ENCODE measurements around the gene ELMOD2.
"Not testable (repeated sequence)": the region's sequence is repeated elsewhere in the genome, so short reads cannot be mapped to it uniquely, and the experiment has no call there.

The ELMOD2 gene, protein sequence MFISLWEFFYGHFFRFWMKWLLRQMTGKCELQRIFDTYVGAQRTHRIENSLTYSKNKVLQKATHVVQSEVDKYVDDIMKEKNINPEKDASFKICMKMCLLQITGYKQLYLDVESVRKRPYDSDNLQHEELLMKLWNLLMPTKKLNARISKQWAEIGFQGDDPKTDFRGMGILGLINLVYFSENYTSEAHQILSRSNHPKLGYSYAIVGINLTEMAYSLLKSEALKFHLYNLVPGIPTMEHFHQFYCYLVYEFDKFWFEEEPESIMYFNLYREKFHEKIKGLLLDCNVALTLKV

DNA sequence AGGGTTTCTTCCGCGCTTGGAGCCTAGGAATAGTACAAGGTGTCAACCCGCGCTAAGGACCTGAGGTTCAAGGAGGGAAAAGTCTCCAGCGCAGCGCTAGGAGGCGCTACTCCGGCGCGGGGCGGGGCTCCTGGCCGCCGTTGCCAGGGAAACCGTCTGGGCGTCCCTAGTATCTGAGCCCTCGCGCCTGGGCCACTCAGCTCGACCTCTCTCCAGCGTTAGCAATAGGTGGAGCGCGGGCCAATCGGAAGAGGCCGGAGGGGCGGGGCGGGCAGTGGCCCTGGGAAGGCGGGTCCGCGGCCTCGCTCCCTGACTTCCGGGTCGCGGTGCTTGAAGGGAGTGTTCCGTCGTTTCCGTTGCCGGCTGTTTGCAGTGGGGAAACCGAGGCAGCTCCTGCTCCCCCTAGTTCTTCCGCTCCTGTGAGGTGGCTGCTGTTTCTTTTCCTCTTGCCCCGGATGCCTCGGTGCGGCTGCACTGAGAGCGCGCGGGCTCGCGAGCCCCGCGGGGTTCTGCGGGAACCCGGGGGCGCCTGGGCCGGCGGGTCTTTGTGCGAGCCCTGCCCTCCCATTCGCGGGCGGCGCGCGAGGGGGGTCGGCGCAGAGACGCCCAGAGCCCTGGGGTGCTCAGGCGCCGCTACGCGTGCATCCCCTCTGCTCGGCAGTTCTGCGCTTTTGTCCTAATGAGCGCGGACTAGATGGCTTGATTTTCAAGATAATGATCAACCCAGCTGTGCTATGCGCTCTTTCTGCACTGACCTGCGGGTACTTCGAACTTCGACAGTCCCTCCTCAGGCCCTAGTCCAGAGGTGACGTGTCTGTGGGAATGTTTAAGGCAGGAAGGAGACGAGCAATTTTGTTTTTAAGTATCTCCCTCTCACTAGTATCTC is at the start of gene ELMOD2:
TSS of gene ELMOD2 (plus strand) at position 312 of the 886 bp plus-strand sequence. CDS start 1,261 bp downstream, outside the sequence.
- DNase-seq = peak; percentile 97

DNA sequence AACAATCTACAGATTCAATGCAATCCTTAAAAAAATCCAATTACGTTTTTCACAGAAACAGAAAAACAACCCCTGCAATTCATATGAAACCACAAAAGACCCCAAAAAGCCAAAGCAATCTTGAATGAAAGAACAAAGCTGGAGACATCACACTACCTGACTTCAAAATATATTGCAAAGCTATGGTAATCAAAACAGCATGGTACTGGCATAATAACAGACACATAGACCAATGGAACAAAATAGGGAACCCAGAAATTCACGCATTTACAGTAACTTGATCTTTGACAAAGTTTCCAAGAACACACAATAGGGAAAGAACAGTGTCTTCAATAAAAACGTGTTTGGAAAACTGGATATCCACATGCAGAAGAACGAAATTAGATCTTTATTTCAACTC is 40.5 kb upstream of the ELMOD2 start:
- no peak for DNase-seq

DNA sequence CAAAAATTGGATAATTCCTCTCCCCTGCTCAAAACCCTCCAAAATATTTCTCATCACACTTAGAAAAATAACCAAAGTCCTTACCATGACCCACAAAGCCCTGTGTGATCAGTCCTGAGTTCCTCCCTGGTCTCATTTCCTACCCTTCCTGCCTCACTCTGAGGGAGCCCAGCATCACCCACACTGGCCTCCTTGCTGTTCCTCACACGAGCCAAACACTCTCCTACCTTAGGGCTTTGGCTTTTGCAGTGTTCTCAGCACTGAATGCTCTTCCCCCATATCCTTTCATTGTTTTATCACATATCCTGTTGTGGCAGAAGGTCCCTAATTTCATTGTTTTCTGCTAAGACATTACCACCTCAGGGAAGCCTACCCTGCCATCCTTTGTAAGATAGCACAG is 38.0 kb upstream of the ELMOD2 start:
- no peak for DNase-seq

DNA sequence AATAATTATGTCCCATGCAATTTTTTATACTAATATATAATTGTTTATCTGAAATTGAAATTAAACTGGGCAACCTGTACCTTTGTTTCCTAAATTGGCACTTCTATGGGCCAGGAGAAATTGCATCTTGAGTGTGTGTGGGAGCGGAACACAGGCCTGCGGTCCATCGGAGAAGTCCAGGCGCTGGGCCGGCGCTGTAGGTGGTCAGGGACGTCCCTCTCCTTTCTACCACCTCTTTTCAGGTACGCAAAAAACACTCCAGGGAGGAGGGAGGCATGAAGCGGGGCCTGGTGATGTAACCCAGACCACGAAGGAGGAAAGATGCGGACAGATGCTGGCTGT is 26.6 kb upstream of the ELMOD2 start:
- DNase-seq = no peak

DNA sequence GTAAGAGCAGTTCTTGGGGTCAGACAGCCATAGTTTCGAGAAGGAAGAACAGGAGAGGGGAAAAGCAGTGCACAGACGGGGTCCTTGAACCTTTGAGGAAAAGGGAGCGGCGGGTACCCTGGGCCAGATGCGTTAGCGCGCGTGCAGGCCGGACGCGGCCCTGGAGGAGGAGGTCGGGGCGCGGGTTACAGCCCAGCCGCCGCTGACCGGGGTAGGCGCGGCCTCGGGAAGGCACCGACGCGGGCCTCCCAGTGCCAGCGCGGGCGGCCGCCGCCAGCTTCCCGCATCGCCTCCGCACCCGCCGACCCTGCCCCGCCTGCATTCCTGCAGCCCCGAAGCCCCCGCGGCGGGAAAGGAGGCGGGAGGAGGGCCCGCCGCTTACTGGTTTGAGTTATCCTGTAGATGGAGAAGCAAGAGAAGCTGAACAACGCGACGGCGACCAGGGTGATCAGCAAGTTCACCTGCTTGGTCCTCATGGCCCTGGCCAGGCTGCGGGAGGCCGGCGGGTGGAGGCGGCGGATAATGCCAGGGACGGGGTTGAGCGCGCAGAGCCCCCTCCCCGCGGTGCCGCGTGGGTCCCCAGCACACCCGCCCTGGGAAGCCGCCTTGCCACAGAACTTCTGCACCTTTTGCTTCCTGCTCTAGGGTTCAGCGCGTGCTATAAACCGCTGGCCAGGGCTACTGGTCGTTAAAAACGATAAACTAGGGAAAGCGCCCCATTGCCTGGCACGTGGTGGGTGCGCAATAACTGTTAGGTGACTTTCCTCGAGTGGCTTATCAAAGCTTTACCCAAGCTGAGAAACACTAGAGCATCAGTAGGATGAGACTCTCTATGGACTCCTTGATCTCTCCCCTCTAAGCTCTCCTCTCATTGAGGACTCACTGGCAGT is 26.0 kb upstream of the ELMOD2 start, which contains the start of gene MGAT4D:
TSS of gene MGAT4D (minus strand) at position 547 of the 890 bp plus-strand sequence. CDS start at position 476, 71 bp downstream.
- no peak for DNase-seq

DNA sequence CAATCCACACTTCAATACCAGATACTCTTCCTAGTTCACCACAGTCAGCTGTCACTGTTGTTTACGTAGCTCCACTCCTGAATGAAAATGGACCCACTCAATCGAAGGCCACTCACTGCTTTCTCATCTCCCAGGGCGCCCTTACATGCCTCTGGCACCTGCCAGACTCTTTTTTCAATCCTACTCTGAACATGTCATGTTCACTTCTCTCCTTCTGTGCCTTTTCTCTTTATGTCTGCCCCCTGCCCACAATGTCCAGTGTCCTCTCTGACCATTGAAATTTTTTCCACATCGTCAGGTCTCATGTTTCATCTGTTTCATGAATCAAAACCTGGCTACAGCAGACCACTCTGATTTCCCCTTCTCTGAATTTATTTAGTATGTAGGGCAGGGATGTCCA is 24.6 kb upstream of the ELMOD2 start:
- no peak for DNase-seq

DNA sequence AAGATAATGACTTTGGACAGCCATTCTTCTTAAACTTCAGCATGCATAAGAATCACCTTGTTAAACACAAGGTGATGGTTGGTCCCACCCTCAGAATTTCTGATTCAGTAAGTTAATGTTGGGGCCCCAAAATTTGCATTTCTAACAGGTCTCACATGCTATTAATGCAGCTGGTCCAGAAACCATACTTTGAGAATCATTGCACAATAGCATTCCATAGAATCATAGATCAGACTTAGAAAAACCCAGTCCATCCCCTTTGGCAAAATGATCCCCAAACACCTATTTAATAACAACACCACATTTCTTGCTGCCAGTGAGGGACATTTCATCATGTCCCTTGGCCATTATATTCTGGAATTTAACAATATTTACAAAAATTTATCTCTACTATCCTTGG is 19.7 kb upstream of the ELMOD2 start:
- no peak for DNase-seq

DNA sequence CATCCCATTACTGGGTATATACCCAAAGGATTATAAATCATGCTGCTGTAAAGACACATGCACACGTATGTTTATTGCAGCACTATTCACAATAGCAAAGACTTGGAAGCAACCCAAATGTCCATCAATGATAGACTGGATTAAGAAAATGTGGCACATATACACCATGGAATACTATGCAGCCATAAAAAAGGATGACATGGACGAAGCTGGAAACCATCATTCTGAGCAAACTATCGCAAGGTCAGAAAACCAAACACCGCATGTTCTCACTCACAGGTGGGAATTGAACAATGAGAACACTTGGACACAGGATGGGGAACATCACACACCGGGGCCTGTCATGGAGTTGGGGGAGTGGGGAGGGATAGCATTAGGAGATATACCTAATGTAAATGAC is 10.2 kb upstream of the ELMOD2 start:
- not testable (repeated sequence) for DNase-seq

DNA sequence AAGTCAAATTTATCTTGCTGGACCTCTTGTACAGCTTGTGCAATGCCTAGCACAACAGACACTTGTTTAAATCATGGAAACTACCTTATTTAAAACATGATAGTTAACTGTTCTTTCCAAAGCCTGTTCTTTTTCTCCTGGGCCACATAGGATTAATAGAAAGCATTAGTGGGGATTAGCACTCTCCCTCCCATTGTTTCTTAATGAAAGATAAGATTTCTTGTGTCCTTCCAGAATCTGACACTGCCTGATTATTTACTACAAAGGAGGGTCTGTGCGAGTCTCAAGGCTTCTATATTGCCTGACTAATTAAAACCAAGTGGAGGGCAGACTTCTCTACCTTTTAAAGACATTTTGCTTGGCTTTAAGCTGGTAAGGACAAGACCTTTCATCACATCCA is 8.5 kb upstream of the ELMOD2 start:
- DNase-seq = no peak

DNA sequence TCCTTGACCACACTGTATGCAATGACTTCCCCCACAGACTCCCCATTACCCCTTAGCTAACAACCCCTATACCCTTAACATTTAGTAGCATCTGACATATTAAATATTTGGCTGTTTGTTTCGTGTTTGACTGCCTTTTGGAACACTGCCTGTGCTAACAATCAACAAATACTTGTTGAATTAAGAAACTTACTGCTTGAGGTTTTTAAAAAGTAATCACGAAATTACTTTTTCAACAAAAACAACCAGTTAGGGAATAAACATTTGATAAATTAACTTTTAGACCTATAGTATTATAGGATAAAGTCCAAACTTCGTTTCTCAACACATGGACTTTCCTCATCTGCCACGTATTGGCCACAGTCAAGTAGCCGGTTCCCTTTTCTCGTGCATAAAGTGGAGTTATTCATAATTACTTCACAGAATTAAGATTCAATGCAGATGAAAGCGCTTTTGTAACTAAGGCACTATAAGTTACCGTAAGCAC is 555 bp upstream of the ELMOD2 start:
- DNase-seq = no peak

DNA sequence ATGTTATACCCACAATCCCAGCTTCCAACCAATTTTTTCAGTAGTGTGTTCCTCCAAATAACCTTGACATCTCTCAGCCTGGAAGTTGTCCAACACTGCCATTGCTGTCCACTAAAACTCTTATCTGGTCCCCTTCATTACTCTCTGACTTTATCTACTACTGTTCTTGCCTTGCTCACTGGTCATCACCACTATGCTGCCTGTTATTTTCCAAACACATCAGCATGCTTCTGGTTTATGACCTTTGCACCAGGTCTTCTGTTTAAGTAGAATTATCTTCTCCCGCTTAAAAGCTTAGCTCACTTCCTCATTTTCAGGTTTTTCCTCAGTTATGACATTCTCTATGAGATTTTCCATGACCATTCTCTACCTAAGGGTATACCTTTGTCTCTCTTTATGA is 5.5 kb downstream of the ELMOD2 start:
- no peak for DNase-seq

DNA sequence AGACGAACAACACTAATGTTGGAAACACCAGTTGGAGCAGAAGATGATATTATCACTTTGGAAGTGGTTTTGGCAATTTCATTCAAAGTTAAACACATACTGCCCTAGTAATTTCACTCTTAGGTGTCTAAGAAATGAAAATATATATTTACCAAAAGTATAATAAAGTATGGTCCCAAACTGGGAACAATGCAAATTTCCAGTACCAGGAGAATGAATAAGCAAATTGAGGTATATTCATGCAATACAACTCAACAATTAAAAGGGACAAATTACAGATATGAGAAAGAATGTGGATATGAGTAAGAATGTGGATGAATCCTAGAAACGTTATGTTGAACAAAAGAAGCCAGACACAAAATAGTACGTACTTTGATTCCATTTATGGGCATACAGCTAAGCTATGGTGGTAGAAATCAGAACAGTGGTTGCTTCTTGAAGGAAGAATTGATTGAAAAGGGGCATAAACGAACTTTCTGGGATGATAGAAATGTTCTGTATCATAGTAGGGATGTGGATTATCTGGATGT is 10.0 kb downstream of the ELMOD2 start:
- DNase-seq = no peak

DNA sequence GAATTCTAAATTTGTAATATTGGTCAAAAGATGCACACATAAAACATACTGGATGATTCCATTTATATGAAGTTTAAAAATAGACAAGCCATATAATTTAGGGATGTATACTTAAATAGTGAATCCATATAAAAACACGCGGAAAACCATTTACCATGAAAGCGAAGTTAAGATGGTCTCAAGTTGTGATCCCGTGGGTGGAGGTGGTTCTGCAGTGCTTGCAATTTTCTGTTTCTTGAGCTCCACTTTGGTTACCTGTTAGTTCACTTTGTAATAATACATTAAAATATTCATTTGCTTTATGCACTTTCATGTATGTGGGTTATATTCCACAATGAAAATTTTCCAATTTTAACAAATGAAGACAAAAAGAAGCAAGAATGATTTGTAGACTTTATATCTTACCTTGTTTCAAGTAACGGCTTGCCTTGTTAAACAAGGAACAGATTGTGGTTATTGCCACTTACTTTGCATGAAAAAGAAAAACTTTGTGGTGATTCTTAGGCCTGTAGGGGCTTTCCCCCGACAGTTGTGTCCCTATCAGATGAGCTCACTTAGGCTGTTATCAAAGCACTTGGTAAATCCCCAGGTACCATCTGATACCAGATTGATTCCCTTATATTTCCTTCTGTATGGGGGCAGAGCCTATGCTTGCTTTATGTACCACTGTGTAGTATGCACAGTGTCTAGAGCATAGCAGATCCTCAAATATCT is 32.6 kb downstream of the ELMOD2 start:
- no peak for DNase-seq

DNA sequence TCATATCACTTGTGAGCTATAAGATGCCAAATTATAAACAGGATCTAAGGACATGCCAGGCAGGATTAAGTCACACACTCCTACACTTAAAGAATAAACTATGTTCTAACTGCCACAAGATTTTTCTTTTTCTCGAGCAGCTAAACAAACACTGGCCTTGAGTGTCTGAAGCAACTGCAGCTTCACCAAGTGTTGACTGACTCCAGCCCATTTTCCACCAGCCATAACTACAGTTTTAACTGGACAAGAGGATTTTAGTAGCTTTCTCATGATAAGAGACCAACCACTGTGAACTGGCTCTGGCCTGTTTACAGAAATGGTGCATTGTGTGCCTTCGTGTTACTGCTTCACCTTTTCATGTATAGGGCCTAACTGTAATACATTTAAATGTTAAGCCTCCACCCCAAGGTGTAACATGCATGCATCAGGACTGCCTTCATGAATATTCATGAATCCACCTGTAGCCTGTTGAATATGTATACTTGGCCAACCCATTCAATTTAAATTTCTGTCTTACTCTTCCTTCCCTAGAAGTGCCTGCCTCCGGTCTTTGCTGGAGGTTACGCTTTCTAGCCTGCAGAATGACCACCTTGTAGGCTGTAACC is 34.0 kb downstream of the ELMOD2 start:
- DNase-seq = no peak

DNA sequence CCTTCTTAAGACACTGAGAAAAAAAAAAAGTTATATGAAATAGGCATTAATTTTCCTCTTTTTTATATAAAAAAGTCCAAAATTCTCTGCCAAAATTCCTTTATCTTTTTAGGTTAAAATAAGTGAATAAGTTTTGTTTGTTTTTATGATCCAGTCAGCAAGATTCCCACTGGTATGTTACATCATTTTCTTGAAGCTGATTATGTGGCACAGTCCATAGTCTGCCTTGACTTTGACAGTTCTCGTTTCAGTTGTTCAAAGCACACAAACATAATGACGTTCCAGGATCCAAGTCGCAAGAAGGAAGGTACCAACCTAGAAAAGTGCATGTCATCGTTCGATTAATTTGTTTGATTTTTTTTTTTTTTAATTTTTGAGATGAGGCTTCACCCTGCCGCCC is 35.7 kb downstream of the ELMOD2 start:
- DNase-seq = no peak

DNA sequence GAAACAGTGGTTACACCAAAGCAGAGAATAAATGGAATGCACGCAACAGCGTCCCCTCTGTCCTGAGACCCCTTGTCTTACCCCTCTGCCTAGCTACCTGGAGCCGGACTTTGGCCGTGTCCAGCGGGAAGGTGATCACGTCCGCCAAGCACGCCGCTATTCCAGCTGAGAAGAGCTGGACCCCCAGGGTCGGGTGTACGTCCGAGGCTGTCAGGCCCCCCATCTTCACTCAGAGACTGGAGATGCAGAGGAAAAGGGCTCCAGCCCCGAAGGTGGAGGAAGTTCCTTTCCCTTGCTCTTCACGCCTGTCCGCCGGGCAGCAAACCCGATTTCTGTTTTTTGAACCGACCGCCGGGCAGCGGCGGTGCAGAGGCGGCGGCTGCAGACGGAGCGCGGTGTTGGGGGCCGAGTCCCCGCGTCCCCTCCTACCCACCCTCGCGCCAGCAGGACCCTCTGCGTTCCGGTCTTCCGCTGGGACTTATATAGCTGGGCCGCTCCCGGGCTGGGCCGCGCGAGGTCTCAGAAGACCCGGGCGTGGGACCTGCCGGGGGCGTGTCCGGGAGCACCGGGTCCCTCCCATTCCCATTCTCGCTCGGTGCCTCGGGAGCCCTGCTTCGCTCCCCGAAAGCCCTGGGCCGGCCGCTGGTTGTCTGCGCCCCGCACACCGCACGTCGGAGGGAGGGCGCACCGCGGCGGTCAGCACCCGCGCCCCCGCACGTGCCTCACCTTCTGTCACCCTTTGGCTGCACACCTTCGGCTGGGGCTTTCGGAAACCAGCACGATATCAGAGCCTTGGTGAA is 44.7 kb downstream of the ELMOD2 start, which contains the start of gene UCP1:
TSS of gene UCP1 (minus strand) at position 455 of the 800 bp plus-strand sequence. CDS start at position 223, 232 bp downstream.
- no peak for DNase-seq

DNA sequence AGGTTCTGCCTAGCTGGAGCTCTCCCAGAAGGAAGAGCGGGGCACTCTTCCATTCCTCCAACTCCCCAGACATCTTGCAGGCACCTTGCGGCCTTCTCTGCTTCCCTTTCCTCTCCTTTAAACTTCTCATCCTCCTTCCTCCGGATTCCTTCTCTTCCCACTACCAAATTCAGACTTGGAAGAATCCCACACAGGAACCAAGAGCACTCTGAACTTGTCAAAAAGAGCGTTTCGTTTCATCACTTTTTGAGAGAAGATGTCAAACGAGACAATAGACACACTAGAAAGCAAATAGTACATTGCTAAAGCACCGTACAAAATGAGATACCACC is 45.3 kb downstream of the ELMOD2 start:
- no peak for DNase-seq

DNA sequence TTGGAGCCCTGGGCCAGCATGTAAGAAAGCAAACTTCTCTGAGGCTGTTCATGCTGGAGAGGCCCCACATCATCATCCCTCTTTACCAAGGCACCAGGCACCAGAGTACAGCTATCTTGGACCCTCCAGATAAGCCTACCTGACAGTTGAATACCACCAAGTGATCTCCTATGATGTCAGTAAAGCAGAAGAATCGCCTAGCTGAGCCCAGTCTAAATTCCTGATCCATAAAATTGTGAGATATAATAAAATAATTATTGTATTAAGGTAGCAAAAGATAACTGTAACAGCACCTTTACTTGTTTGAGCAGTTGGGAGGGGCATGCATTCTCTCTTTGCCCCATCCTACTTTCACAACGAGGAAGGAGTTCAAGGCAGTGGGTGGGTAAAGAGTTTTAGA is 47.7 kb downstream of the ELMOD2 start:
- DNase-seq = no peak

DNA sequence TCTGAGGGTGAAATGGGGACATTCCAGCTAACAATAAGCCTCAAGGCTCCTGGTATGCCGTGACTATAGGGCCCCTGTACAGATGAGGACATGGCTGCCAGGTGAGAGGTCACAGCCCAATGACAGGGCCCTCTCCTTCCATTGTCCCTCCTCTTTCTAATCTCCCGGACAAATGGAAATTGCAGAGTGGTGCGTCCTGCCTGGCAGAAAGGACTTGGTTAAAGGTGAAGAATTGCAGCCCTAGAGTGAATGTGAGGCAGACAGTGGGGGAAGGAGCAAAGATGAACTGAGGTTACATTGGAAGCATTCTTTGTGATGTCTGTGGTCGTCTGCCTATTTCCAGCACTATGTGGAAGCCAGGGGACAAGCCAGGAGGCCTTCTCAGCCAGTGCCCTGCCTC is 51.5 kb downstream of the ELMOD2 start:
- DNase-seq = no peak

DNA sequence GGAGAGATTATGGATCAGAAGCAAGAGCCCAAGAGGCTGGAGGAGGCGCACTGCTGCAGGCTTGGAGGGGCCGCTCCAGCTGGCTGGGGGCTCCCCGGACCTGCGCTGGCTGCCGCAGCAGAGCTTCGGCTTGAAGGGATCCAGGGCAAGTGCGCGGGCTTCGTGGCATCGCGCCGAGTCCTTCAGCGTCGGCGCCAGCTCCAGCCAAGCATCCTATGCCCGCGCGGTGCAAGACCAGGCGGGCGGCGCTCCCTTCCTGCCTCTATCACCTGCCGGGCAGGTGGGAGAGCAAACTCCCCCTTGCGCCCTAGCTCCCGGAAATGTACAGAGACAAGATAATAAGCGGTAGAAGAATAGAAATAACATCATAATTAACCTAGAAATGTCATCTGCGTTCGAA is 55.3 kb downstream of the ELMOD2 start:
- DNase-seq = no peak

DNA sequence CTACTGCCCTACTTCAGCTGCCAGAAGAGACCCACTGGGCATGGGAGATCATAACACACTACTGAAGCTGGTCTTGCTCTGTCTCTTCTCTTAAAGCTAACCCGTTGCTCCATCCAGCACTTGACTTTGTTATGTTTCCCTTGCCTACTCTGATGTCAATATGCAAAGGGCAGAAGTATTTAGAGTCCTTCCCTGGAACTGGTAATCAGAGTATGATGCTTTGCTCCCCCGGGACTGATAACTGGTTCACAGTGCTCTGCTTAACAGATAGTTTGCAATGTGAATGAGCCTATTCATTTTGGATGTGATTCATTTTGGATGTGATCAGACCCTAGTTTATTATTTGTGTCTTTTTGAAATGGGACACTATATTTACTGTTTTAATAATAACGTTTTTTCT is 57.1 kb downstream of the ELMOD2 start:
- no peak for DNase-seq

Data from stimulated activated CD8-positive, alpha-beta memory T cell treated with anti-CD3 and anti-CD28 coated beads, Interleukin-4, amount 100 ng/mL, for 48 hours (primary cell).